Activated naive CD4-positive, alpha-beta T cell treated with anti-CD3 and anti-CD28 coated beads, Interleukin-2, amount 10 ng/mL, durations not matched to agents 7 days and 5 days (primary cell): ENCODE measurements around the gene CCDC88C.
"Not testable (repeated sequence)": the region's sequence is repeated elsewhere in the genome, so short reads cannot be mapped to it uniquely, and the experiment has no call there.

Source experiments
- CTCF ChIA-PET: fragments of 350-600 bp; sonication (Branson Sonifier 250); formaldehyde crosslinking; loops from one replicate; lab custom pipeline; 2021; ENCODE audit warnings: antibody characterized with exemption; lab: Charles Lee
- DNase-seq: peaks from one replicate; pipeline ENCODE4 v3.0.0-alpha.2; 2020
- H3K27ac Mint-ChIP-seq: one replicate; pipeline ENCODE4 v1.8.0; 2021; ENCODE audit warnings: mild to moderate bottlenecking, moderate library complexity, mixed read lengths
- H3K27me3 Mint-ChIP-seq: one replicate; pipeline ENCODE4 v1.8.0; 2021; ENCODE audit warnings: mild to moderate bottlenecking, mixed read lengths
- H3K36me3 Mint-ChIP-seq: one replicate; pipeline ENCODE4 v1.8.0; 2021; ENCODE audit warnings: mixed read lengths
- H3K4me1 Mint-ChIP-seq: one replicate; pipeline ENCODE4 v1.8.0; 2021; ENCODE audit warnings: mixed read lengths
- H3K4me3 Mint-ChIP-seq: one replicate; pipeline ENCODE4 v1.8.0; 2021; ENCODE audit warnings: mild to moderate bottlenecking, moderate library complexity, mixed read lengths
- H3K9me3 Mint-ChIP-seq: one replicate; pipeline ENCODE4 v1.8.0; 2021; ENCODE audit warnings: mixed read lengths

The CCDC88C gene

DNA sequence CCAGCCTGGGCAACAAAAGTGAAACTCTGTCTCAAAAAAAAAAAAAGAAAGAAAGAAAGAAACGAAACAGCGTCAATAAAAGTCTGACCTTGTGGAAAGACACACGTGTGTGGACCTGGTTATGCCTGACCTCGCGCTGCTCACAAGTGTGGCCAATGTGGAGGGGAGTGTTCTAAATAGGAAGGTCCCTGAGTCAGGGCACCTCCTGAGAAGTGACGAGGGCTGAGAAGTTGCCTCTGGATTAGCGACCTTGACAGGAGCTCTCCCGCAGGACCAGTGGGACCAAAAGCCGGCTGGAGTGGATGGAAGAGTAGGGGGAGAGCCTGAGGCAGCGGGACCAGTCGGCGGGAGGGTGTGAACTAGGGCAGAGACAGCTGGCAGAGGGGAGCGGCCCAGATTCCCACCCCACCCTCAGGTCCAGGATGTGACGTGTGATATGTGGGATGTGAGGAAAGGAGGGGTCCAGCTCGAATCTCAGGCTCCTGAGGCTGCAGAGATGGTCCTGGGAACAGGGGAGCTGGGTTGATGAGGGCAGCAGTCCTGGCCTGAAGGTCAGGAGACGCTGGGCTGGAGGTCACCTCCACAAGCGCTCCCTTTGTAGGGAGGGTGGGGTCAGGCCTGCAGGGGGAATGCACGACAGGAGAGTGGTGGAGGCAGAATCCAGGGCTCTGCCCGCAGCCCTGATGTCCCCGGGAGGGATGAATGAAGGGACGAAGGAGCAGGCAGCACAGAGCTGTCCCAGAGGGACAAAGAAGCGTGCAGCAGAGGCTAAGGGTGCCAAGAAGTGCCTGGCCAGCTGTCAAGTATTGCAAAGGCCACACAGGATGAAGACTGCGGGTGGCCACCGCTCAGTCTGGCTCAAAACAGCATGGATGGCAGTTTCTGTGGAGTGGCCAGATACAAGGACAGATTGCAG is 148.3 kb downstream of the CCDC88C start:
- peaks cover 10% of the 10 kb centered on the region for H3K27me3 Mint-ChIP-seq
- peaks cover 27% of the 10 kb centered on the region for H3K4me1 Mint-ChIP-seq
- H3K4me3 Mint-ChIP-seq, result no peak overlapping the region
- CTCF ChIA-PET, result no interaction called here
- no peak for DNase-seq
- H3K36me3 Mint-ChIP-seq, result peaks cover 34% of the 10 kb centered on the region
- no peaks in the 10 kb centered on the region for H3K9me3 Mint-ChIP-seq
- peak overlapping the region; percentile 60 for H3K27ac Mint-ChIP-seq

DNA sequence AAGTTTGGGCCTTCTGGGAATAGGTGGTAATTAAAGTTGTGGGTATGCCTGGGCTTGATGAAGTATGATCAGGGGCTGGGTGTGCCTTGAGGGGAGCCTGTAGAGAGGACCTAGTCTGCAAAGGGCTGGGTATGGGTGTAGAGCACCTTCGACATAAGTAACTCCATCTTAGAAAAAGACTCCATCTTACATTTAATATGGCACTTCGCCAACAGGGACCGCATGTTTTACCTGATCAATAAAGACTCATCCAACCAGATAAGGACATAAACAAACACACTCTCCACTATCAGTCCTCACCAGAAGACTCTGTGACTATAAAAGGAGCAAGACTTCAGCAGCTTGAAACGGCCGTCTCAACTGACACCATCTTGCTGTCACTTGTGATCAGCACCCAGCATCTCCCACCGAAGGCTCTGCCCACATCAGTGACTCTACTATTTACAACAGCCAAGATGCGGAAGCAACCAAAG is 149.6 kb downstream of the CCDC88C start:
- H3K27ac Mint-ChIP-seq, result peak overlapping the region; percentile 58
- no peak for DNase-seq
- H3K9me3 Mint-ChIP-seq, result no peaks in the 10 kb centered on the region
- H3K36me3 Mint-ChIP-seq, result peaks cover 35% of the 10 kb centered on the region
- H3K4me3 Mint-ChIP-seq, result no peak overlapping the region
- H3K4me1 Mint-ChIP-seq, result peaks cover 40% of the 10 kb centered on the region
- peaks cover 21% of the 10 kb centered on the region for H3K27me3 Mint-ChIP-seq
- CTCF ChIA-PET, result interaction anchor here (1.5 to 1.8 kb wide), 2 partner anchors 17 to 91 kb away, joined by 4 to 5 read pairs; no protein-coding TSS in a partner anchor

DNA sequence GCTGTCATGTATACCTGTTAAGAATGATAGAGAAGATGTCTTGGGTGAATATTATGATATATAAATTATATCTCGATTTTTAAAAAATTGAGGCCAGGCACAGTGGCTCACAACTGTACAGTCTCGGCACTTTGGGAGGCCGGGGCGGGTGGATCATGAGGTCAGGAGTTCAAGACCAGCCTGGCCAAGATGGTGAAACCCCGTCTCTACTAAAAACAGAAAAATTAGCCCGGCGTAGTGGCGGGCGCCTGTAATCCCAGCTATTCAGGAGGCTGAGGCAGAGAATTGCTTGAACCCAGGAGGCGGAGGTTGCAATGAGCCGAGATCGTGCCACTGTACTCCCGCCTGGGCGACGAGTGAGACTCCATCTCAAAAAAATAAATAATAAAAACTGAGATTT is 151.3 kb downstream of the CCDC88C start:
- H3K4me3 Mint-ChIP-seq, DNase-seq, H3K27ac Mint-ChIP-seq, H3K9me3 Mint-ChIP-seq: not testable (repeated sequence)
- Mint-ChIP-seq H3K36me3 (peaks cover 30% of the 10 kb centered on the region), H3K27me3 (peaks cover 23% of the 10 kb centered on the region), H3K4me1 (peaks cover 57% of the 10 kb centered on the region)
- CTCF ChIA-PET, result interaction anchor here (1.8 kb wide), 1 partner anchor 19 kb away, joined by 4 read pairs; no protein-coding TSS in a partner anchor

DNA sequence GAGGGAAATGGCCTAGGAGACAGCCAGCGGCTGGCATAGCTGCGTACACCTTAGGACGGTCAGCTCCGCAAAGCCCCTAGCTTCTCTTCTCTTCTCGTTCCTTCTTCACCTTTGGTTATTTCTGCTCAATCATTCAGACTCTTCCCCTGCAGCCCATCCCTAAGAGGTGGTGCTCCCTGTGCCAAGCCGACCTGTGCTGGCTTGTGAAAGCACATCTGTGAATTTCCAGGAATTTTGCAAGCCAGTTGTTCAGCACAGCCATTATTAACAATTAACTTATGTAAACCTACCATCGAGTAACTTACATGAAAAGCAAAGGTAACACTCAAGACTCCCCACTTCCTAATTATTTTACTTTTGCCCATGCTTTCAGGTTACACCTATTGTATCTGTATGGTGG is 152.2 kb downstream of the CCDC88C start:
- Mint-ChIP-seq H3K9me3 (no peaks in the 10 kb centered on the region), H3K27me3 (peaks cover 23% of the 10 kb centered on the region), H3K4me3 (peak overlapping the region; percentile 40), H3K36me3 (peaks cover 27% of the 10 kb centered on the region), H3K27ac (no peak overlapping the region), H3K4me1 (peaks cover 62% of the 10 kb centered on the region)
- no peak for DNase-seq
- CTCF ChIA-PET, result interaction anchor here (1.3 kb wide), 1 partner anchor 10 kb away, joined by 4 read pairs; no protein-coding TSS in a partner anchor

DNA sequence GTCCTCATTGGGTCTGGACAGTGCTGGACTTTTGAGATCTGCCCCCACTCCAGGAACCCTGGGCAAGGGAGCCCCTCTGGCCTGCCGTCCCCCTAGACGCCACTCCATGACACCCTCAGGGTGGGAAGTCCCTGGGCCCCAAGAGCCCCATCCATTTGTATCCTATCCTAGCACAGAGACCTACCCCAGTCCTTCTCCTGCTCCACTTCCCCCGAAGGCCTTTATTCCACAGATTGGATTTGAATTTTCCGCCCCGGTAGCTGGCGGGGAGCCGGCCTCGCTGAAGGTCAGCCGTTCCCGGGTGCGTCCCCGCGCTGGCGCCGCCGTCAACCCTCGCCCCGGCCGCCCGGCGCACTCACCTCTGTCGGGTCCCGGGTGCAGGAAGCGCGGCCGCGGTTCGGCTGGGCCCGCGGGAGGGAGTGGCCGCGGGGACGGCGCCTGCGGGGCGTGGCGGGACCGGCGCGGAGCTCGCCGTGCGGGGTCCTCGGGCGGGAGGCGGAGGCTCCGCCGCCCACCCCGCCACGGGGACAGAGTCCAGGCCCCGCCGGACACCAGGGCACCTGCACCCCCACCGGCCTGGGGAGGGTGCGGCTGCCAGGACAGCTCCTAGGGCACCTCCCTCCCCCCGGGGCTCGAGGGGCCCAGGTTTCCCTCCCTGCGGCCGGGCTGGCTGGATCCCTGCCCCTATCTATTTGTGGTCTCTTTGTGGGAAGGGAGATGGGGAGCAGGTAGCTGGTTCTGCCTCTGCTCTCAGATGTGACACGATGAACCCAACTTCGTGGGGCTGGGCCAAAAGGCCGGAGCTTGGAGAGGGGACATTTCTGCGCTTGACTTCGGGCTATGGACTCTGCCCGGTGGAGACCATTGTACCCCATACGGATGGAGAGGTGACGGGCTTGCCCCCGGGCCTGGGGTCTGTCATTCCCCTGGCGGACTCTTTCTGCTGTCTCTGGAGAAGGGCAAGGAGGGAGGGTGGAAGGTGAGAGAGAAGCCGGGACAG is 153.2 kb downstream of the CCDC88C start:
- DNase-seq, result peak; percentile 53
- peaks cover 23% of the 10 kb centered on the region for H3K27me3 Mint-ChIP-seq
- H3K9me3 Mint-ChIP-seq, result no peaks in the 10 kb centered on the region
- CTCF ChIA-PET, result interaction anchor here (1.1 to 1.3 kb wide), 3 partner anchors 9 to 88 kb away, joined by 3 to 4 read pairs (median 4); no protein-coding TSS in a partner anchor
- peaks cover 70% of the 10 kb centered on the region for H3K4me1 Mint-ChIP-seq
- H3K4me3 Mint-ChIP-seq, result peak overlapping the region; percentile 61
- peak overlapping the region; percentile 13 for H3K27ac Mint-ChIP-seq
- peaks cover 23% of the 10 kb centered on the region for H3K36me3 Mint-ChIP-seq

DNA sequence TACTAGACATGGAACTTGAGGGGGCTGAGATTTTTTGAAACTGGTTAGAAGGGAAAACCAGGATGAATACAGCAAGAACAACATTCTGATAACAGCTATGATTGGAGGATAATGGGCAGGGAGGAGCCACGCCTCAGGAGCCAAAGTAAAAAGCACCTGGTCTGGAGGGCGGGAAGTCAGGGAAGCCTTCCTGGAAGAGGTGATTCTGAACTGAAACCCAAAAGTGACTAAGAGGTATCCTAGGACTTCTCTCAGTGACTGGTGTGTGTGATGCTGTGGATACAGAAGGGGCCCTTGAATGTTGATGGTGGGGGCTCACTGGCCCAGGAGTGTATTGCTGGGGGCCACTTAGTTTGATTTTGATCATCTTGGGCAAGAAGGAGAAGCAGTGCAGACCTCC is 154.3 kb downstream of the CCDC88C start:
- Mint-ChIP-seq H3K4me3 (peak overlapping the region; percentile 61), H3K27ac (peak overlapping the region; percentile 51), H3K36me3 (peaks cover 16% of the 10 kb centered on the region), H3K4me1 (peaks cover 68% of the 10 kb centered on the region), H3K9me3 (no peaks in the 10 kb centered on the region), H3K27me3 (peaks cover 23% of the 10 kb centered on the region)
- DNase-seq, result no peak
- CTCF ChIA-PET, result interaction anchor here (1.1 kb wide), 1 partner anchor 87 kb away, joined by 4 read pairs; no protein-coding TSS in a partner anchor

DNA sequence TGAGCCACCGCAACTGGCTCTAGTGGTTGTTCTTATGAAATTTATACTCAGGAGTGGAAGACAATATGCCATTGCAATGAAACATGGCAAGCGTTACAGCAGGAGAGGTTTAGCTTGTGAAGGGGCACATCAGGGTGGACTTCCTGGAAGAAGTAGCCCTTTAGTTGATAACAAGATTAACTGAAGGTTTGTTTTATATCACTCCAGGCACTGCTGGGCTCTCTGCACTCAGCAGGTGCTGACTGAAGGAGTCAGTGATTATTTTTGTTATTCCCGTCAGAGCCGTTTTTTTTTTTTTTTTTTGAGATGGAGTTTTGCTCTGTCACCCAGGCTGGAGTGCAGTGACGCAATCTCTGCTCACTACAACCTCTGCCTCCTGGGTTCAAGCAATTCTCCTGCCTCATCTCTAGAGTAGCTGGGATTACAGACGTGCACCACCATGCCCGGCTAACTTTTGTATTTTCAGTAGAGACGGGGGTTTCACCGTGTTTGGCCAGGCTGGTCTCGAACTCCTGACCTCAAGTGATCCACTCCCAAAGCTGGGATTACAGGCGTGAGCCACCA is 155.6 kb downstream of the CCDC88C start:
- Mint-ChIP-seq H3K4me1 (peaks cover 75% of the 10 kb centered on the region), H3K4me3 (no peak overlapping the region), H3K36me3 (peaks cover 7% of the 10 kb centered on the region), H3K27me3 (peaks cover 23% of the 10 kb centered on the region), H3K27ac (no peak overlapping the region), H3K9me3 (no peaks in the 10 kb centered on the region)
- CTCF ChIA-PET, result interaction anchor here (1.2 to 2.0 kb wide), 2 partner anchors 17 to 84 kb away, joined by 4 to 7 read pairs; no protein-coding TSS in a partner anchor
- no peak for DNase-seq

DNA sequence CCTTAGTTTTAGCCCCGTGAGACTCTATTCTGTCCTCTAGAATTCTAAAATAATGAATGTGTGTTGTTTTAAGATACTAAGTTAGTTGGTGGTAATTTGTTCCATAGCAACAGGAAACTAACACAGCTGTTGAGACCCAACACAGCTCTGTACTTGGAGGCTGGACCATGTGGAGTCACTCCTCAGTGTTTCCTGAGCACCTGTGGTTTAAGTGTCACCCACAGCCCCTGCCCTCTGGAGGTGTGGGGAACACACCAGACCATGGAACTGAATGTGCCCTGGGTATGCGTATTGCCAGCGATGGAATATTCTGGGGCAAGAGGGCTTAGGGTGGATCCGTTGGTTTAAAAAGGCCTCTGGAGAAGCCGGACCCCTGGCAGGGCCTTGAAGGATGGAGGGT is 156.5 kb downstream of the CCDC88C start:
- Mint-ChIP-seq H3K27ac (no peak overlapping the region), H3K27me3 (peaks cover 23% of the 10 kb centered on the region), H3K4me1 (peaks cover 85% of the 10 kb centered on the region), H3K9me3 (no peaks in the 10 kb centered on the region), H3K36me3 (peaks cover 7% of the 10 kb centered on the region), H3K4me3 (no peak overlapping the region)
- DNase-seq, result peak; percentile 57
- CTCF ChIA-PET, result interaction anchor here (1.0 to 2.2 kb wide), 6 partner anchors 11 to 83 kb away, joined by 3 to 7 read pairs (median 4); no protein-coding TSS in a partner anchor

DNA sequence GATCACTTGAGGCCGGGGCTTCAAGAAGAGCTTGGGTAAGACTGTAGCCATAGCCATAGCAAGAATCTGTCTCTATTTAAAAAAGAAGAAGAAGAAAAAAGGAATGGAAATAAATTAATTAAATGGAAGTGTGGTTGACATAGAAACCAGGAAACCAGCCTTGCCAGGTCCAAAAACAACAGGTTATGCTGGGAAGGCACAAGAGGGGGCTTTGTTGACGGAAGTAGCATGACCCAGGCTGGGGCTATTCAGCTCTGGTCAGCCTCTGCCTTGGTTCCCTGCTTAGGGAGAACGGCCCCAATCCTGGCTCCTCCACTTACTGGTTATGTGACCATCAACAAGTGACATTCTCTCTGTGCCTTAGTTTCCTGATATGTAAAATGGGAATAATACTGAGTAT is 158.7 kb downstream of the CCDC88C start:
- CTCF ChIA-PET, result interaction anchor here (2.0 to 2.5 kb wide), 2 partner anchors 27 to 82 kb away, joined by 7 to 11 read pairs; no protein-coding TSS in a partner anchor
- Mint-ChIP-seq H3K9me3 (no peaks in the 10 kb centered on the region), H3K4me3 (no peak overlapping the region), H3K36me3 (peaks cover 7% of the 10 kb centered on the region), H3K27ac (no peak overlapping the region), H3K4me1 (peaks cover 90% of the 10 kb centered on the region), H3K27me3 (peaks cover 11% of the 10 kb centered on the region)
- no peak for DNase-seq

DNA sequence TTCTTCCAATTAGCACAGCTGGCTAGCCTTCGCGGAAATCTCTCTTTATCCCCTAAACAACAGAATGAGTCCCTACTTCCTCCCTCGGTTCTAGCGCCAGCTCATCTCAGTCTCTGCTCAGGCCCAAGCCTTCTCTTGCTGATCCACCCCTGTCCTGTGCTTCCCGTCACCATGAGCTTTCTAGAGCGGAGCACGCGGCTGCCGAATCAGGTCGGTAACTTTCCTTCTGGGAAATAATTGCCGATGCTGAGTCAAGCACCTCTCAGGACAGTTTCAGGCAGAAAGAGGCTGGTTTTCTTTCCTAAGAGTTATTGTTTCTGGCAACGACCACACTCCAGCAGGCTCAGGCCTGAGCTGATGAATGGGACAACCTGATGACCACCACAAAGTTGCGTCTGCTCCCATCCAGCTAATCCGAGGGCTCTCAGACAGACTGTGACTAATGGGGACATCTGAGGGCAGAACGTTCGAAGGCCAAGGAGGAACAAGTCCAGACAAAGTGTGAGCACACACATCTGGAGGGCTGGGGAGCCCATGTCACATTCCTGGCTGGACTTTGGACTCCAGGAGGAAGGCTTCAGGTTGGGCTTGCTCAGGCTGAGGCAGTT is 159.5 kb downstream of the CCDC88C start:
- Mint-ChIP-seq H3K27me3 (peaks cover 3% of the 10 kb centered on the region), H3K36me3 (peaks cover 3% of the 10 kb centered on the region), H3K4me1 (peaks cover 85% of the 10 kb centered on the region), H3K4me3 (no peak overlapping the region), H3K27ac (no peak overlapping the region), H3K9me3 (no peaks in the 10 kb centered on the region)
- no peak for DNase-seq
- CTCF ChIA-PET, result interaction anchor here (2.0 to 2.5 kb wide), 2 partner anchors 28 to 81 kb away, joined by 7 to 11 read pairs; no protein-coding TSS in a partner anchor

DNA sequence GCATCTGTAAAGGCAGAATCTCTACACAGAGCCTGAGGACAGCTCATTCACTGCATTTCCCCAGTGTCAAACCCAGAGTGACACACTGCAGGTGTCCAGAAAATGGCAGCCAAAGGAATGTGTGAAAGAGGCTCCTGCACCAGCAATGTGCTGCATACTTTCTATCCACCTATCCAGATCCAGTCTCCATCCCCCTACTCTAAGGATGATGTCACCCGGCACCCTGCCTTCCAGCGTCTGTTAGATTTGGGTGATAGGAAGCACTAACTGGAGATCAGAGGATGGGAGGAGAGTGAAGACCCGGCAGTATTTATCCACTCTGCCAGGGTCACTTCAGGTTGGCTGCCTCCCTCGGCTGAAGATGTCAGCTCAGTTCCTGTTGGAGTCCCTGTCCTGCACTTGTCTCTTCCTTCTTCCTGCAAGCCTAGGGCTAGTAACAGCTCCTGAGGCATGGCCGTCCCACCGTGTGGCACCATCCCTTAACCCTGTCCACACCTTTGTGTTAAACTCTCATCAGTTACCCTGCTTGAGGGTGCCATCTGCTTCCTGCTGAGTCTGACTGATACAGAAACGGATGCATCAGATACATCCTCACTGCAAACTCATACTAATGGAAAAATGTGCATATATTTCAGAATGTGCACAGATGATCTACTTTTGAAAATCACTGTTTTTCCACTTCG is 160.2 kb downstream of the CCDC88C start:
- CTCF ChIA-PET, result interaction anchor here (0.9 to 2.5 kb wide), 3 partner anchors 8 to 80 kb away, joined by 3 to 11 read pairs (median 7); no protein-coding TSS in a partner anchor
- Mint-ChIP-seq H3K27ac (peak overlapping the region; percentile 33), H3K27me3 (no peaks in the 10 kb centered on the region), H3K4me3 (no peak overlapping the region), H3K4me1 (peaks cover 84% of the 10 kb centered on the region), H3K9me3 (no peaks in the 10 kb centered on the region), H3K36me3 (peaks cover 5% of the 10 kb centered on the region)
- DNase-seq, result no peak

DNA sequence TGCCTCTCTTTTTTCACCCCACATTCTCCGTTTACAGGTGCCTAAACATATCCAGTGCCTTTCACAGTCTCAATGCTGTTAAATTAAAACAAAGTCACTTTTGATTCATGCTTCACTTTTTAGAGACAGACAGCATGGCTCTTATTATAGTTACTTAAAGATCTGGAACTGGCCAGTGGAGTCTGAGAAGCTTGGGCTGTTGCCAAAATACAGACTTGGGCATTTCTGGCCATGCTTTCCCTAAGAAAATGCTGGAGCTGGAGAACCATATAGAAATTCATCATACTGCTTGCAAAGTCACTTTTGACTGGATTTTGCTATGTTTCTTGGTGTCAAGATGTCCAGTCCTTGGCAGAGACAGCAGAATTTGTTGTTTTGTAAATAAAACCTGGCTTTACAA is 161.0 kb downstream of the CCDC88C start:
- no peak for DNase-seq
- peaks cover 12% of the 10 kb centered on the region for H3K36me3 Mint-ChIP-seq
- CTCF ChIA-PET, result interaction anchor here (0.8 to 2.5 kb wide), 4 partner anchors 8 to 79 kb away, joined by 3 to 11 read pairs (median 3); no protein-coding TSS in a partner anchor
- H3K27me3 Mint-ChIP-seq, result no peaks in the 10 kb centered on the region
- no peak overlapping the region for H3K4me3 Mint-ChIP-seq
- H3K27ac Mint-ChIP-seq, result no peak overlapping the region
- no peaks in the 10 kb centered on the region for H3K9me3 Mint-ChIP-seq
- peaks cover 82% of the 10 kb centered on the region for H3K4me1 Mint-ChIP-seq
